RWPE2 (cell line): ENCODE measurements around the gene HEPACAM2.

ENCODE experiments used
- ATAC-seq: fragments of 200-7000 bp; cut with Tn5 transposase; 3 replicates; pipeline ENCODE4 v1.9.1; 2021; ENCODE audit warnings: low read depth
- DNase-seq: peaks from one replicate; pipeline ENCODE4 v3.0.0-alpha.2; 2020; ENCODE audit warnings: low spot score
- H3K27ac ChIP-seq: fragments of 450-650 bp; 2 replicates; pipeline ENCODE4 v1.5.1; 2017; ENCODE audit warnings: mild to moderate bottlenecking; ENCODE audit not compliant: poor library complexity, severe bottlenecking
- H3K27me3 ChIP-seq: fragments of 250-450 bp; sonication (Bioruptor Pico); 2 replicates; pipeline ENCODE4 v1.5.1; 2021; ENCODE audit warnings: mild to moderate bottlenecking, moderate library complexity; ENCODE audit not compliant: insufficient read depth, poor library complexity, severe bottlenecking
- H3K36me3 ChIP-seq: fragments of 250-450 bp; sonication (Bioruptor Pico); 2 replicates; pipeline ENCODE4 v1.5.1; 2020; ENCODE audit warnings: low read depth, mild to moderate bottlenecking, moderate library complexity
- H3K4me1 ChIP-seq: fragments of 250-450 bp; sonication (Bioruptor Pico); 2 replicates; pipeline ENCODE4 v1.5.1; 2021; ENCODE audit warnings: mild to moderate bottlenecking, moderate library complexity; ENCODE audit not compliant: insufficient read depth, poor library complexity, severe bottlenecking
- H3K4me3 ChIP-seq: fragments of 250-450 bp; sonication (Bioruptor Pico); 2 replicates; pipeline ENCODE4 v1.5.1; 2021; ENCODE audit warnings: mild to moderate bottlenecking, moderate library complexity; ENCODE audit not compliant: severe bottlenecking
- H3K9me3 ChIP-seq: fragments of 250-450 bp; sonication (Bioruptor Pico); 2 replicates; pipeline ENCODE4 v1.5.1; 2021; ENCODE audit warnings: mild to moderate bottlenecking, moderate library complexity; ENCODE audit not compliant: severe bottlenecking
- CTCF ChIP-seq: fragments of 450-650 bp; IDR thresholded peaks from one replicate; pipeline ENCODE4 v1.5.1; 2017; ENCODE audit warnings: mild to moderate bottlenecking, moderate library complexity; ENCODE audit not compliant: poor library complexity, severe bottlenecking

Gene HEPACAM2

GRCh38 chr7:93156884-93157283 lies 69.4 kb downstream of the HEPACAM2 start:
- no peak for TF ChIP-seq CTCF
- H3K27me3 ChIP-seq: no peaks in the 10 kb centered on the region
- DNase-seq (no peak), ATAC-seq (no peak)
- no peak overlapping the region for H3K4me3 ChIP-seq
- peaks cover 1% of the 10 kb centered on the region for H3K9me3 ChIP-seq
- H3K36me3 ChIP-seq: no peaks in the 10 kb centered on the region
- no peak overlapping the region for H3K27ac ChIP-seq
- H3K4me1 ChIP-seq: no peaks in the 10 kb centered on the region

GRCh38 chr7:93150200-93150835 lies 76.0 kb downstream of the HEPACAM2 start:
- peak; percentile 66 for ATAC-seq
- TF ChIP-seq CTCF: no peak
- Histone ChIP-seq H3K36me3 (no peaks in the 10 kb centered on the region), H3K4me3 (no peak overlapping the region), H3K4me1 (peaks cover 5% of the 10 kb centered on the region), H3K27me3 (no peaks in the 10 kb centered on the region), H3K9me3 (no peaks in the 10 kb centered on the region), H3K27ac (no peak overlapping the region)
- no peak for DNase-seq

- Histone ChIP-seq H3K9me3 (no peaks in the 10 kb centered on the region), H3K27ac (no peak overlapping the region), H3K36me3 (no peaks in the 10 kb centered on the region), H3K4me1 (peaks cover 5% of the 10 kb centered on the region), H3K27me3 (no peaks in the 10 kb centered on the region), H3K4me3 (no peak overlapping the region)
- no peak for DNase-seq
- no peak for ATAC-seq
- TF ChIP-seq CTCF: no peak
Measured at GRCh38 chr7:93148727-93149126, 77.5 kb downstream of the HEPACAM2 start.

- Histone ChIP-seq H3K27ac (no peak within 1 kb of the TSS), H3K9me3 (no peaks in the 10 kb centered on the region), H3K36me3 (no peaks in the 10 kb centered on the region), H3K4me1 (peaks cover 5% of the 10 kb centered on the region), H3K4me3 (peak within 1 kb of the TSS; percentile 23), H3K27me3 (no peaks in the 10 kb centered on the region)
- peak; percentile 47; the same call in 1 of the 3 replicates for ATAC-seq
- TF ChIP-seq CTCF: no peak
- DNase-seq: no peak
Measured at GRCh38 chr7:93148144-93148543, 78.1 kb downstream of the HEPACAM2 start, which contains the start of gene SAMD9L. Gene SAMD9L (minus strand): TSS chr7:93148385. CDS start chr7:93135971, 12,414 bp downstream.

- DNase-seq (no peak), ATAC-seq (peak; percentile 62; the same call in 2 of the 3 replicates)
- Histone ChIP-seq H3K4me3 (peak overlapping the region; percentile 23), H3K27ac (no peak overlapping the region), H3K4me1 (peaks cover 5% of the 10 kb centered on the region), H3K27me3 (no peaks in the 10 kb centered on the region), H3K36me3 (no peaks in the 10 kb centered on the region), H3K9me3 (no peaks in the 10 kb centered on the region)
- no peak for TF ChIP-seq CTCF
Measured at GRCh38 chr7:93147363-93147762, 78.9 kb downstream of the HEPACAM2 start.
